Activated CD8-positive, alpha-beta T cell treated with anti-CD3 and anti-CD28 coated beads for 36 hours (primary cell): ENCODE results near the gene GMCL2. TPM values are rescaled to one million over a fixed set of nuclear protein-coding genes. Genes with fewer than 3 reads are reported as not detected.

ENCODE experiments used
- ATAC-seq: fragments of 200-7000 bp; cut with Tn5 transposase; one replicate; pipeline ENCODE4 v1.10.0; 2021; ENCODE audit warnings: mild to moderate bottlenecking, moderate library complexity
- CTCF ChIA-PET: fragments of 350-600 bp; sonication (Branson Sonifier 250); formaldehyde crosslinking; loops from one replicate; lab custom pipeline; 2021; ENCODE audit warnings: antibody characterized with exemption; lab: Charles Lee
- POLR2A ChIA-PET: fragments of 350-600 bp; sonication (Branson Sonifier 250); formaldehyde crosslinking; loops from one replicate; lab custom pipeline; 2021; ENCODE audit warnings: antibody characterized with exemption; lab: Charles Lee
- DNase-seq: peaks from one replicate; pipeline ENCODE4 v3.0.0-alpha.2; 2020
- H3K27ac Mint-ChIP-seq: one replicate; pipeline ENCODE4 v1.8.0; 2021; ENCODE audit warnings: mild to moderate bottlenecking, mixed read lengths
- H3K27me3 Mint-ChIP-seq: one replicate; pipeline ENCODE4 v1.8.0; 2021; ENCODE audit warnings: mixed read lengths
- H3K36me3 Mint-ChIP-seq: one replicate; pipeline ENCODE4 v1.8.0; 2021; ENCODE audit warnings: low read depth, mixed read lengths
- H3K4me1 Mint-ChIP-seq: one replicate; pipeline ENCODE4 v1.8.0; 2021; ENCODE audit warnings: low read depth, mixed read lengths
- H3K4me3 Mint-ChIP-seq: one replicate; pipeline ENCODE4 v1.8.0; 2021; ENCODE audit warnings: mild to moderate bottlenecking, moderate library complexity, mixed read lengths
- H3K9me3 Mint-ChIP-seq: one replicate; pipeline ENCODE4 v1.8.0; 2021; ENCODE audit warnings: mixed read lengths
- intact Hi-C: fragments of 100-400 bp; cut with micrococcal nuclease; formaldehyde crosslinking; loops from one replicate; pipeline ENCODE4 v1.10.0; 2022
- total RNA-seq, 2 experiments: library from RNA; stranded (reverse); gene quantifications; one replicate each; pipeline ENCODE4 v1.2.3, GENCODE V29; 2021
- TF ChIP-seq, protein P1 (sequence below): fragments of 200-600 bp; IDR thresholded peaks from one replicate; pipeline ENCODE4 v1.8.0; 2022; ENCODE audit warnings: antibody characterized with exemption, mild to moderate bottlenecking

GMCL2 gene
- total RNA-seq, 2 experiments from 2014 or later = not detected

DNA sequence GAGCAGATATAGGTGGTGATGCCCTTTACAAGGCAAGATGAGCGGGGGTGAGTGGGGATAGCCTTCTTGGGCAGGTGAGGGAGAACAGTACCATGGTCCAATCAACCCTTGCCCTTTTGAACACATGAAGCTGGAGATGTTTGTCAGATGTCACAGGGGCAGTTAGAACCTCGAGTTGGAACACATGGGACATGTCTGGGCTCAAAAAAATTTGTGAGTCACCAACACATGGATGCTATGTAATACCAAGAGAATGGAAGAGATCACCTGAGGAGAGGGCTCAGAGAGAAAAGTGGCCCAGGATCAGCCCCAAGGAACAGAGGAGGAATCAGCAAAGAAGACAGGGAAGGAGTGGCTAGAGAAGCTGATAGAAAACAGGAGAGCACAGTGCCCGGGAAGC, 40.8 kb upstream of the GMCL2 start:
- intact Hi-C loops = no loop called here
- no peak for ATAC-seq
- no peak overlapping the region for H3K4me3 Mint-ChIP-seq
- no peaks in the 10 kb centered on the region for H3K27me3 Mint-ChIP-seq
- POLR2A ChIA-PET = interaction anchor here (21.3 kb wide), 1 partner anchor 16 kb away, joined by 431 read pairs; the partner anchor contains the start of gene HNRNPAB
- peaks cover 42% of the 10 kb centered on the region for H3K4me1 Mint-ChIP-seq
- no peaks in the 10 kb centered on the region for H3K9me3 Mint-ChIP-seq
- CTCF ChIA-PET = interaction anchor here (2.6 kb wide), 1 partner anchor 362 kb away, joined by 5 read pairs; the partner anchor contains the start of gene COL23A1
- DNase-seq = no peak
- peaks cover 72% of the 10 kb centered on the region for H3K36me3 Mint-ChIP-seq
- TF ChIP-seq, protein P1, sequence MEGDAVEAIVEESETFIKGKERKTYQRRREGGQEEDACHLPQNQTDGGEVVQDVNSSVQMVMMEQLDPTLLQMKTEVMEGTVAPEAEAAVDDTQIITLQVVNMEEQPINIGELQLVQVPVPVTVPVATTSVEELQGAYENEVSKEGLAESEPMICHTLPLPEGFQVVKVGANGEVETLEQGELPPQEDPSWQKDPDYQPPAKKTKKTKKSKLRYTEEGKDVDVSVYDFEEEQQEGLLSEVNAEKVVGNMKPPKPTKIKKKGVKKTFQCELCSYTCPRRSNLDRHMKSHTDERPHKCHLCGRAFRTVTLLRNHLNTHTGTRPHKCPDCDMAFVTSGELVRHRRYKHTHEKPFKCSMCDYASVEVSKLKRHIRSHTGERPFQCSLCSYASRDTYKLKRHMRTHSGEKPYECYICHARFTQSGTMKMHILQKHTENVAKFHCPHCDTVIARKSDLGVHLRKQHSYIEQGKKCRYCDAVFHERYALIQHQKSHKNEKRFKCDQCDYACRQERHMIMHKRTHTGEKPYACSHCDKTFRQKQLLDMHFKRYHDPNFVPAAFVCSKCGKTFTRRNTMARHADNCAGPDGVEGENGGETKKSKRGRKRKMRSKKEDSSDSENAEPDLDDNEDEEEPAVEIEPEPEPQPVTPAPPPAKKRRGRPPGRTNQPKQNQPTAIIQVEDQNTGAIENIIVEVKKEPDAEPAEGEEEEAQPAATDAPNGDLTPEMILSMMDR = no peak
- peak overlapping the region; percentile 14 for H3K27ac Mint-ChIP-seq

DNA sequence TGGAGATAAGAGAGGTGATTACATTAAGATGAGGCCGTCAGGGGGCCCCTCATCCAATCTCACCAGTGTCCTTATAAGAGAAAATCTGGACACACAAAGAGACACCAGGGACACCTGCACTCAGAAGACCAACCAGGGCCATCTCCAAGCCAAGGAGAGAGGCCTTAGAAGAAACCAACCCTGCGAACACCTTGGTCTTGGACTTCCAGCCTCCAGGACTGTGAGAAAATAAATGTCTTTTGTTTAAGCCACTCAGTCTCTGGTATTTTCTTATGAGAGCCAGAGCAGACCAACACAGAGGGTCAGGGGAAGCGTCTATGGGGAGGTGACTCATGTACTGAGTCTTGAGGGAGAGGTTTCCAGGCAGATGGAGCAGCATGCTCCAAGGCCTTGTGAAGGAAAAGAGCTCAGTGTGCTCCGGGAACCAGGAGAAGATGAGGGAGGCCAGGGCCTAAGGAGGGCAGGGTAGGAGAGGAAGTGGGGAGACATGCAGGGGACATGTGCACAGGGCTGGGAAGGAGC, 40.0 kb upstream of the GMCL2 start:
- H3K27me3 Mint-ChIP-seq = no peaks in the 10 kb centered on the region
- H3K4me1 Mint-ChIP-seq = peaks cover 43% of the 10 kb centered on the region
- CTCF ChIA-PET = interaction anchor here (1.5 kb wide), 1 partner anchor 8 kb away, joined by 4 read pairs; no protein-coding TSS in a partner anchor
- ATAC-seq (no peak), DNase-seq (no peak)
- POLR2A ChIA-PET = interaction anchor here (21.3 kb wide), 1 partner anchor 15 kb away, joined by 431 read pairs; the partner anchor contains the start of gene HNRNPAB
- peaks cover 74% of the 10 kb centered on the region for H3K36me3 Mint-ChIP-seq
- H3K4me3 Mint-ChIP-seq = no peak overlapping the region
- TF ChIP-seq, protein P1 = no peak
- H3K9me3 Mint-ChIP-seq = no peaks in the 10 kb centered on the region
- intact Hi-C loops = no loop called here
- H3K27ac Mint-ChIP-seq = peak overlapping the region; percentile 14

DNA sequence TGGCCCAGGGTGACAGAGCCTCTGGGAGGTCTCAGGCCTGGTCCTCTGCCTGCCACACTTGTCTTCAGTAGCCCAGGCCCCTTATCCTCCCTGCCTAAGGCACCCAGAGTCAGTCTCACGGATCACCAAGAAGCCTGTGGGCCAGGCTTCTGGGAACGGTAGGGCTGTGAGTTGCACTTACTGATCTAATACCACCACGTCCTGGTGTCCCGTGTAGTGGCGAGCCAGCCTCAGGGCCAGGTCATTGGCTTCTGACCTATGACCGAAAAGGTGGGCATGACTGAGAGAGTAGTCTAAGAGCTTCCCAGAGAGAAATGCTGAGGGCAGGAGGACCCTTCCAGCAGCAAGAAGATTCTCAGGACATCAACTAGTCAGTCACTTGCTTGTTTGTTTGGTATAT, 38.0 kb upstream of the GMCL2 start:
- intact Hi-C loops = no loop called here
- ATAC-seq (no peak), DNase-seq (no peak)
- H3K27ac Mint-ChIP-seq = no peak overlapping the region
- CTCF ChIA-PET = interaction anchor here (1.0 to 1.1 kb wide), 2 partner anchors 14 to 150 kb away, joined by 3 read pairs; no protein-coding TSS in a partner anchor
- POLR2A ChIA-PET = interaction anchor here (1.0 to 21.3 kb wide), 2 partner anchors 10 to 13 kb away, joined by 3 to 431 read pairs; partner anchors contain the start of gene HNRNPAB
- H3K9me3 Mint-ChIP-seq = no peaks in the 10 kb centered on the region
- H3K27me3 Mint-ChIP-seq = no peaks in the 10 kb centered on the region
- H3K36me3 Mint-ChIP-seq = peaks cover 76% of the 10 kb centered on the region
- TF ChIP-seq, protein P1 = no peak
- peaks cover 45% of the 10 kb centered on the region for H3K4me1 Mint-ChIP-seq
- no peak overlapping the region for H3K4me3 Mint-ChIP-seq

DNA sequence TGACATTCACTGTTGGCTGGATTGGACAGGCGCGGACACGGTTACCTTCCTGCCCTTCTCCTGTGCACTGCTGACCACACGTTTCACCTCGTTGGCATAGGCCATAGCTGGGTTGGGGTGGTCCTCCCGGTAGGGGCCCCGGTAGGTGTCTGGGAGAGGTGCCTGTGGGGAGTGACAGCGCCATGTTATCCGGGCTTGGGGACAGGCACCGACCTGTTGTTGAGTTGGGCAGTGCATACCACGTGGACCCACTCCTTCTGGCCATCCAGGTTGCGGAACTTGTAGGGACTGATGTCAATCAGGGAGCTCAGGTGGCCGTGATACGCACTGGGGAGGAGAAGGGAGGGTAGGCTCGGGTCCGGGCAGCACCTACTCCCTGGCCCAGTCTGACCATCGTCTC, 37.2 kb upstream of the GMCL2 start:
- CTCF ChIA-PET = interaction anchor here (1.0 kb wide), 1 partner anchor 13 kb away, joined by 3 read pairs; no protein-coding TSS in a partner anchor
- no peak overlapping the region for H3K27ac Mint-ChIP-seq

More for the DNA sequence above, 37.2 kb upstream of the GMCL2 start:
- Mint-ChIP-seq H3K4me3 (no peak overlapping the region), H3K27me3 (no peaks in the 10 kb centered on the region), H3K9me3 (no peaks in the 10 kb centered on the region), H3K36me3 (peaks cover 71% of the 10 kb centered on the region), H3K4me1 (peaks cover 38% of the 10 kb centered on the region)
- intact Hi-C loops = no loop called here
- POLR2A ChIA-PET = interaction anchor here (21.3 kb wide), 1 partner anchor 12 kb away, joined by 431 read pairs; the partner anchor contains the start of gene HNRNPAB
- TF ChIP-seq, protein P1 = no peak
- DNase-seq (no peak), ATAC-seq (no peak)
